ENCODE measurements around the gene CDKAL1.

Gene CDKAL1

GRCh38 chr6:20709451-20709850 is 175.2 kb downstream of the CDKAL1 start:
- WGBS, result 83% methylated on average over 1 of the region's 2 CpGs
- no peak overlapping the region for H3K4me3 ChIP-seq (ENCODE audit: insufficient read depth in 1 of 2, low read depth in 1 of 2, low read length in 2 of 2)
- H3K27ac ChIP-seq (ENCODE audit: low read length, poor library complexity, severe bottlenecking), result no peak overlapping the region

GRCh38 chr6:20710341-20710740 is 176.1 kb downstream of the CDKAL1 start:
- peaks cover 6% of the 10 kb centered on the region for H3K79me1 ChIP-seq (replicated peaks; ENCODE audit: low read length, poor library complexity, severe bottlenecking)
- no peak overlapping the region for H2AFZ ChIP-seq (ENCODE audit: low read depth, low read length)
- H3K18ac ChIP-seq (ENCODE audit: low read depth in 1 of 2, low read length in 2 of 2), result no peak overlapping the region
- no peak overlapping the region for H3K4me3 ChIP-seq (ENCODE audit: insufficient read depth in 1 of 2, low read depth in 1 of 2, low read length in 2 of 2)
- H3K9me3 ChIP-seq (ENCODE audit: control insufficient read depth, low read length), result no peaks in the 10 kb centered on the region
- WGBS, result no CpG with 5 or more reads among the region's 2 CpGs
- H2BK120ac ChIP-seq (ENCODE audit: low read depth, low read length), result no peak overlapping the region
- H3K27me3 ChIP-seq (ENCODE audit: control insufficient read depth in 1 of 2, insufficient read depth in 1 of 2, low read length in 2 of 2), result no peaks in the 10 kb centered on the region
- H3K4ac ChIP-seq (ENCODE audit: low read depth in 1 of 2, low read length in 2 of 2), result no peak overlapping the region
- H3K9ac ChIP-seq (ENCODE audit: low read length), result no peak overlapping the region
- no peak overlapping the region for H3K14ac ChIP-seq (ENCODE audit: low read length in 2 of 2)
- H3K4me1 ChIP-seq (ENCODE audit: control insufficient read depth, insufficient read depth, low read depth, low read length), result peaks cover 1% of the 10 kb centered on the region
- no peak overlapping the region for H2BK12ac ChIP-seq (ENCODE audit: low read length in 2 of 2)
- H2AK5ac ChIP-seq (ENCODE audit: low read length, severe bottlenecking), result no peak overlapping the region
- no peak for DNase-seq
- no peaks in the 10 kb centered on the region for H3K36me3 ChIP-seq (ENCODE audit: control insufficient read depth in 1 of 2, insufficient read depth in 2 of 2, low read depth in 1 of 2, low read length in 2 of 2)
- H3K23ac ChIP-seq (ENCODE audit: low read length in 2 of 2), result no peak overlapping the region
- no peak overlapping the region for H4K8ac ChIP-seq (ENCODE audit: low read length)
- H2BK15ac ChIP-seq (ENCODE audit: low read depth, poor library complexity, severe bottlenecking), result no peak overlapping the region
- no peak overlapping the region for H2BK5ac ChIP-seq (ENCODE audit: low read depth, low read length, poor library complexity, severe bottlenecking)
- no peak overlapping the region for H4K91ac ChIP-seq (ENCODE audit: low read length)
- no peak overlapping the region for H3K27ac ChIP-seq (ENCODE audit: low read length, poor library complexity, severe bottlenecking)
- H3K4me2 ChIP-seq (ENCODE audit: low read length, poor library complexity, severe bottlenecking), result no peak overlapping the region

More at GRCh38 chr6:20709451-20709850, 175.2 kb downstream of the CDKAL1 start:
- peaks cover 6% of the 10 kb centered on the region for H3K79me1 ChIP-seq (replicated peaks; ENCODE audit: low read length, poor library complexity, severe bottlenecking)
- no peak overlapping the region for H2BK5ac ChIP-seq (ENCODE audit: low read depth, low read length, poor library complexity, severe bottlenecking)
- H3K4me2 ChIP-seq (ENCODE audit: low read length, poor library complexity, severe bottlenecking), result no peak overlapping the region
- H2AK5ac ChIP-seq (ENCODE audit: low read length, severe bottlenecking), result no peak overlapping the region
- H2AFZ ChIP-seq (ENCODE audit: low read depth, low read length), result no peak overlapping the region
- no peak overlapping the region for H2BK120ac ChIP-seq (ENCODE audit: low read depth, low read length)
- H3K14ac ChIP-seq (ENCODE audit: low read length in 2 of 2), result no peak overlapping the region
- no peak overlapping the region for H3K18ac ChIP-seq (ENCODE audit: low read depth in 1 of 2, low read length in 2 of 2)
- H3K27me3 ChIP-seq (ENCODE audit: control insufficient read depth in 1 of 2, insufficient read depth in 1 of 2, low read length in 2 of 2), result no peaks in the 10 kb centered on the region
- no peak overlapping the region for H3K4ac ChIP-seq (ENCODE audit: low read depth in 1 of 2, low read length in 2 of 2)
- H3K23ac ChIP-seq (ENCODE audit: low read length in 2 of 2), result no peak overlapping the region
- no peaks in the 10 kb centered on the region for H3K9me3 ChIP-seq (ENCODE audit: control insufficient read depth, low read length)
- H4K91ac ChIP-seq (ENCODE audit: low read length), result no peak overlapping the region
- no peak overlapping the region for H2BK12ac ChIP-seq (ENCODE audit: low read length in 2 of 2)
- no peak overlapping the region for H3K9ac ChIP-seq (ENCODE audit: low read length)
- DNase-seq, result no peak
- no peak overlapping the region for H4K8ac ChIP-seq (ENCODE audit: low read length)
- no peaks in the 10 kb centered on the region for H3K36me3 ChIP-seq (ENCODE audit: control insufficient read depth in 1 of 2, insufficient read depth in 2 of 2, low read depth in 1 of 2, low read length in 2 of 2)
- H2BK15ac ChIP-seq (ENCODE audit: low read depth, poor library complexity, severe bottlenecking), result no peak overlapping the region
- peaks cover 1% of the 10 kb centered on the region for H3K4me1 ChIP-seq (ENCODE audit: control insufficient read depth, insufficient read depth, low read depth, low read length)

- Histone ChIP-seq H2BK120ac (ENCODE audit: low read depth, low read length) (no peak overlapping the region), H2BK5ac (ENCODE audit: low read depth, low read length, poor library complexity, severe bottlenecking) (no peak overlapping the region), H3K9ac (ENCODE audit: low read length) (no peak overlapping the region), H4K91ac (ENCODE audit: low read length) (no peak overlapping the region), H3K79me1 (replicated peaks; ENCODE audit: low read length, poor library complexity, severe bottlenecking) (peaks cover 6% of the 10 kb centered on the region), H2AK5ac (ENCODE audit: low read length, severe bottlenecking) (no peak overlapping the region), H2BK15ac (ENCODE audit: low read depth, poor library complexity, severe bottlenecking) (no peak overlapping the region), H3K4me2 (ENCODE audit: low read length, poor library complexity, severe bottlenecking) (no peak overlapping the region), H3K18ac (ENCODE audit: low read depth in 1 of 2, low read length in 2 of 2) (no peak overlapping the region), H2BK12ac (ENCODE audit: low read length in 2 of 2) (no peak overlapping the region), H3K14ac (ENCODE audit: low read length in 2 of 2) (no peak overlapping the region), H3K27ac (ENCODE audit: low read length, poor library complexity, severe bottlenecking) (no peak overlapping the region), H3K4me1 (ENCODE audit: control insufficient read depth, insufficient read depth, low read depth, low read length) (peaks cover 1% of the 10 kb centered on the region), H3K4ac (ENCODE audit: low read depth in 1 of 2, low read length in 2 of 2) (no peak overlapping the region), H3K27me3 (ENCODE audit: control insufficient read depth in 1 of 2, insufficient read depth in 1 of 2, low read length in 2 of 2) (no peaks in the 10 kb centered on the region), H3K23ac (ENCODE audit: low read length in 2 of 2) (no peak overlapping the region), H3K4me3 (ENCODE audit: insufficient read depth in 1 of 2, low read depth in 1 of 2, low read length in 2 of 2) (no peak overlapping the region), H3K36me3 (ENCODE audit: control insufficient read depth in 1 of 2, insufficient read depth in 2 of 2, low read depth in 1 of 2, low read length in 2 of 2) (no peaks in the 10 kb centered on the region), H3K9me3 (ENCODE audit: control insufficient read depth, low read length) (no peaks in the 10 kb centered on the region), H4K8ac (ENCODE audit: low read length) (no peak overlapping the region), H2AFZ (ENCODE audit: low read depth, low read length) (no peak overlapping the region)
- DNase-seq, result peak; percentile 38
- WGBS, result no CpG with 5 or more reads among the region's 1 CpG
Observed at GRCh38 chr6:20711518-20711917, 177.3 kb downstream of the CDKAL1 start.

GRCh38 chr6:20712011-20712410 is 177.8 kb downstream of the CDKAL1 start:
- Histone ChIP-seq H2AFZ (ENCODE audit: low read depth, low read length) (no peak overlapping the region), H3K27me3 (ENCODE audit: control insufficient read depth in 1 of 2, insufficient read depth in 1 of 2, low read length in 2 of 2) (no peaks in the 10 kb centered on the region), H3K4me3 (ENCODE audit: insufficient read depth in 1 of 2, low read depth in 1 of 2, low read length in 2 of 2) (no peak overlapping the region), H3K9me3 (ENCODE audit: control insufficient read depth, low read length) (no peaks in the 10 kb centered on the region), H4K8ac (ENCODE audit: low read length) (no peak overlapping the region), H3K23ac (ENCODE audit: low read length in 2 of 2) (no peak overlapping the region), H3K9ac (ENCODE audit: low read length) (no peak overlapping the region), H3K4me1 (ENCODE audit: control insufficient read depth, insufficient read depth, low read depth, low read length) (peaks cover under 1% of the 10 kb centered on the region), H2BK120ac (ENCODE audit: low read depth, low read length) (peak overlapping the region; percentile 42), H3K18ac (ENCODE audit: low read depth in 1 of 2, low read length in 2 of 2) (no peak overlapping the region), H3K4ac (ENCODE audit: low read depth in 1 of 2, low read length in 2 of 2) (no peak overlapping the region), H2AK5ac (ENCODE audit: low read length, severe bottlenecking) (no peak overlapping the region), H3K27ac (ENCODE audit: low read length, poor library complexity, severe bottlenecking) (no peak overlapping the region), H3K79me1 (replicated peaks; ENCODE audit: low read length, poor library complexity, severe bottlenecking) (peaks cover 6% of the 10 kb centered on the region), H2BK15ac (ENCODE audit: low read depth, poor library complexity, severe bottlenecking) (no peak overlapping the region), H2BK5ac (ENCODE audit: low read depth, low read length, poor library complexity, severe bottlenecking) (no peak overlapping the region), H2BK12ac (ENCODE audit: low read length in 2 of 2) (no peak overlapping the region), H4K91ac (ENCODE audit: low read length) (no peak overlapping the region), H3K4me2 (ENCODE audit: low read length, poor library complexity, severe bottlenecking) (no peak overlapping the region), H3K14ac (ENCODE audit: low read length in 2 of 2) (no peak overlapping the region), H3K36me3 (ENCODE audit: control insufficient read depth in 1 of 2, insufficient read depth in 2 of 2, low read depth in 1 of 2, low read length in 2 of 2) (no peaks in the 10 kb centered on the region)
- WGBS, result 52% methylated on average over 2 of the region's 2 CpGs
- DNase-seq, result peak; percentile 37

Data from mesenchymal stem cell (in vitro differentiated cells and primary cell).